GM08714 (cell line): ENCODE results near the gene SLC6A2.

Experiments used
- H3K4me3 ChIP-seq: fragments of 200-500 bp; sonication (Bioruptor generic); 2 replicates; pipeline ENCODE4 v1.5.1; 2014; ENCODE audit warnings: mild to moderate bottlenecking, low read length, inconsistent platforms
- ZNF274 ChIP-seq: IDR thresholded peaks from 2 replicates; pipeline ENCODE4 v1.6.1; 2012; ENCODE audit warnings: mild to moderate bottlenecking, low read depth, low read length

SLC6A2 gene

DNA sequence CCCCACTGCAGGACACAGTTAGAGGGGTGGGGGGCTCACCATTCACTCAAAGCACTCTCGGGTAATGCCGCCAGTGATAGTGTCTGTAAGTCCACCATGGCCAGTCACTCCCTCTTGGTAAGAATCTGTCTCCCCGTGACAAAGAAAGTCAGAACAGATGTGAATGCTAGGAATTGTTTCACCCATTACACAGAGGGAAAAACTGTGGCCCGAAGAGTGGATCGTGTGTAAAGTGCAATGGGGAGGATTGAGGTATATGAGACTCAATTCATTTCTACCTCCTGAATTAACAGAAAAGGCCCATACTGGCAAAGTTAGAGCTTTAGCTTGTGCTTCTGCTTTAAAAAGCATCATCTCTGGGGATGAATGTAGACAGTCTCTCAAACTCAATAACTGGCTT, 17.5 kb upstream of the SLC6A2 start:
- H3K4me3 ChIP-seq, result no peak overlapping the region
- TF ChIP-seq ZNF274, result no peak

DNA sequence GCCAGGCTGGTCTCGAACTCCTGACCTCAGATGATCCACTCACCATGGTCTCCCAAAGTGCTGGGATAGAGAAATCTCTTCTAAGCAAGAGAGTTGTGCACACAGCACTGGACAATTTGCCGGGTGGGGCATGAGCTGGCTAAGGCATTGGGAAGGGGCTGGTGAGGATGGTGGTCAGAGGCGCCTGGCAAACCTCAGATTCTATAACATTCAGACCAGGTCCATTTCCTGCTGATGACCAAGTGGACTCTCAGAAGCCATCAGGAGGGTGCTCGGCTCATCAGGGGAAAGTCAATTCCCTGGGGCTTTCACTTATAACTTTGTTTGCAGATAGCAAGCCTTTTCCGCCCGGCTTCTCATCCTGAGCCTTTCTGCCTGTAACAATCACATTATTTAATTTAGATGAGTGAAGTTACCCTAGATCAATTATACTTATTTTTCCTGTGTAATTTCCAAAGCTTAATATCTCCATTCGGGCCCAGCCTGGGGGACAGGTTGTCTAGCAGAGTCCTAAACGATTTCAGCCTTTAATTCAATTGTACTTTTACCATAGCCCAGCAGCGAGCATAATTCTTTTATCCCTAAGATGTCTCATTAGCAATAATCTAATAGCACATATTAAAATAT, 15.0 kb upstream of the SLC6A2 start:
- no peak for TF ChIP-seq ZNF274
- no peak overlapping the region for H3K4me3 ChIP-seq

DNA sequence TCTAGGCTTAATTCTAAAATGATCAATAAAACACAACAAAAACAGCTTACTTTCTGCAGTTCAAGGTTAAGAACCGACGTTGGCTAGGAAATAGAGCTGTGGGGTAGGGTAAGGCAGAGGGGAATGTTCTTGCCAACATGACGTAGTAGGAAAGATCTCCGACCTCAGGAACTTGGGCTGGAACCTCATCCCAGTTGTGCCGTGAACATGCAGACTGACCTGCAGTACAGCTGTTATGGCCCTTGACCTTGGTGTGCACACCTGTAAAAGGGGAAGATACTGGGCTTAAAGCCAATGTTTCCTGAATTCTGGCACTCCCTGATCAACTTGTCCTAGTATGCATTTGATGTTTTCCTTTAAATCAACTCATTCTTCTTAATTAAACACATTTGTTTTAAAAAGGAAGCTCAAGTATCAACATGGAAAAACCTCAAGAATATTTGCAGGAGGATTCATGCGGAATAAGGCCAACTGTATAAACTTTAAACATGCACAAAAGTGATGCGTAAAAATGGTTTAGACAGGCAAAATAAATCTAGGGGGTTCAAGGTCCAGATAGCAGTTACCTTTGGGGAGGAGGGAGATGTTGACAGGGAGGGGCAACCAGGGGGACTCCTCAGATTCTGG, 14.2 kb upstream of the SLC6A2 start:
- H3K4me3 ChIP-seq, result no peak overlapping the region
- no peak for TF ChIP-seq ZNF274

DNA sequence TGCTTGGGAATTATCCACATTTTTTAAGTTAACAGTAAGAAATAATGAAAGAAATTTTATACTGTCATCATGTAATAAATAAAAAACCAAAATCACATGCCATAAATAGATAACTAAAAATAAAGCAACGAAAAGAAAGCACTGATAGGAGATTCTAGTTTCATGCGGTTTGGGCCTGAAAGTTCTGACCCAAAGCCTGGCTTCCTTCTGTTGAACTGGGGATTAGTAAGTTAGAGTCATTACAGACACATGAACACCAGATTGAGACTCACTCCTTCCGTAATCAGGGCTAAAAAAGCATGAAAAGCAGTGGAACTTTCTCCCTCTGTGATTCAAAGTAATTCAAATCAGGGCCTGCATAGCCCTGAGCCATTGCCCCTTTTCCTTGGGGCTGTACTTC, 13.2 kb upstream of the SLC6A2 start:
- TF ChIP-seq ZNF274, result no peak
- no peak overlapping the region for H3K4me3 ChIP-seq

DNA sequence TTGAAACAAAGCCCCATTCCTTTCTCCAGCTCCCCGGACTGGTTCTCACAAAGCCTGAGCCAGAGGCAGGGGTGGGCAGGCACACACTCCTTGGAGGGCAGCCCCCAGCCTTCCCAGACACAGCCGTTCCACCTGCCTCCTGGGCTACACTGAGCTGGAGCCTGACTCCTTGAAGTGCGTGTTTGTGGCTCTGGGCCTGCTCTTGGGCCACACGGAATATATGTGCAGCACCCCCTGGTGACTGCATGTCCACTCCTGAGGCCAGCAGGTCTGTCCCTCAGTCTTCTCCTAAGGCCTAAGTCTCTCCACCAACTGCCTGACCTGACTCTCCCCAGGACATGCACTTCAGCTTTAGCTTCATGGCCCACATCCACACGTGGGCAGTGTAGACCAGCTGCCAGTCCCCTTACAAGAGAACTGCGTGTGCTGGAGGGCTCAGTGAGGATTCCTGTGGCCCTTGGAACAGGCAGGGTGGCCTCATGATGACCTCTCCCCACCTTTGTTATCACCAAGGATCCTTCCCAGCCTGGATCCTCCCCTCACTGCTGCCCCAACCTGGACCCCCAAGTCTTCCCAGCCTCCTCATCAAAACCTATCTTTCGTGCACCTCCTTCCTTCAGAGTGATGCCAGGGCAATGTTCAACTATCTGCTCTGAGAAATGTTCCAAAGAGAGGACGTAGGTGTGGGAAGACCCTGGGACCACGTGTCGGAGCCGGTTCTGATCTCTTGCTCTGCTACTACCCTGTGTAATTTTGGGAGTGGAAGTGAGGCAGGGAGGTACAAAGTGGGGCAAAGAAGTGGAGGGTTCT, 12.4 kb upstream of the SLC6A2 start:
- no peak overlapping the region for H3K4me3 ChIP-seq
- no peak for TF ChIP-seq ZNF274

DNA sequence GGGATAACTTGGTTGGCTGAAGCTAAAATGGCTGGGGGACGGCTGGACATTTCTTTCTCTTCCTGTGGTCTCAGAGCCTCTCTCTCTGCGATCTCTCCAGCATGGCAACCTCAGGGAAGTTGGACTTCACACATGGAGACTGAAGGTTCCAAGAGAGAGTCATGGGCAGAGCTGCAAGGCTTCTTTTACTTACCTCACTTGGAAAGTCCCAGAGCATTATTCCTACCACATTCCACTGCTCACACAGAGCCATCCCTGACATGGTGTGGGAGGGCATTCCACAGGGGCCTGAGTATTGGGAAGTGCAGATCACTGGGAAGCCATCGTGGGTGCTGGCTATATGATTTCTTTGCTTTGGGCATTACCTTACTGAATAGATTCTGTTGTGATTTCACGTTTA, 9.8 kb upstream of the SLC6A2 start:
- TF ChIP-seq ZNF274, result no peak
- H3K4me3 ChIP-seq, result no peak overlapping the region

DNA sequence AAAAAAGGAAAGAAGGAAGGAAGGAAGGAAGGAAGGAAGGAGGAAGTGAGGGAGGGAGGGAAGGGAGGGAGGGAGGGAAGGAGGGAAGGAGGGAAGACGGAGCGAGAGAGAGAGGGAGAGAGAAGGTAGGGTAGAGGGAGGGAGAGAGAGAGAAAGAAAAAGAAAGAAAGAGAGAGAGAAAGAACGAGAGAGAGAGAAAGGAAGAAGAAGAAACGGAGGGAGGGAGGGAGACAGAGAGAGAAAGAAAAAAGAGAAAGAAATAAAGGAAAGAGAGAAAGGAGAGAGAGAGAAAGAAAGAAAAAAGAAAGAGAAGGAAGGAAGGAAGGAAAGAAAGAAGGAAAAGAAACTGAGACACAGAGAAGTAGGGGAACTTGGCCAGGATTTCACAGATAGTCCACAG, 8.4 kb upstream of the SLC6A2 start:
- TF ChIP-seq ZNF274, result no peak
- H3K4me3 ChIP-seq, result no peak overlapping the region

DNA sequence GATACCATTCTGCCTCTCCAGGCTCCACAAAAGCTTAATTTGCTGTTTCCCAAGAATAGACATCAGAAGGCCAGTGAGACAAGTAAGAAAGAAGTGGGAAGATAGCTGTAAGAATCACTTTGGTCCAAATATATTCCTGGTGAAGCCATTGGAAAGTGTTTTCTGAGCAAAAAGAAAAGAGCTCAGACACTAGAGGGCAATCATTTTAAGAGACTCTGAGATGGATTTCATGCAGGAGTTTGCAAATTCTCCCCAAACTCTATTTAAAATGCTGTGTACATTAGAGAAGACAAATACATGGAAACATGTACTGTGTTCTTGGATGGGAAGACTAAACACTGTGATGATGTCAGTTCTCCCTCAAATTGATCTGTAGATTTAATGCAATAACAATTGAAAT, 8.0 kb upstream of the SLC6A2 start:
- no peak overlapping the region for H3K4me3 ChIP-seq
- TF ChIP-seq ZNF274, result no peak

DNA sequence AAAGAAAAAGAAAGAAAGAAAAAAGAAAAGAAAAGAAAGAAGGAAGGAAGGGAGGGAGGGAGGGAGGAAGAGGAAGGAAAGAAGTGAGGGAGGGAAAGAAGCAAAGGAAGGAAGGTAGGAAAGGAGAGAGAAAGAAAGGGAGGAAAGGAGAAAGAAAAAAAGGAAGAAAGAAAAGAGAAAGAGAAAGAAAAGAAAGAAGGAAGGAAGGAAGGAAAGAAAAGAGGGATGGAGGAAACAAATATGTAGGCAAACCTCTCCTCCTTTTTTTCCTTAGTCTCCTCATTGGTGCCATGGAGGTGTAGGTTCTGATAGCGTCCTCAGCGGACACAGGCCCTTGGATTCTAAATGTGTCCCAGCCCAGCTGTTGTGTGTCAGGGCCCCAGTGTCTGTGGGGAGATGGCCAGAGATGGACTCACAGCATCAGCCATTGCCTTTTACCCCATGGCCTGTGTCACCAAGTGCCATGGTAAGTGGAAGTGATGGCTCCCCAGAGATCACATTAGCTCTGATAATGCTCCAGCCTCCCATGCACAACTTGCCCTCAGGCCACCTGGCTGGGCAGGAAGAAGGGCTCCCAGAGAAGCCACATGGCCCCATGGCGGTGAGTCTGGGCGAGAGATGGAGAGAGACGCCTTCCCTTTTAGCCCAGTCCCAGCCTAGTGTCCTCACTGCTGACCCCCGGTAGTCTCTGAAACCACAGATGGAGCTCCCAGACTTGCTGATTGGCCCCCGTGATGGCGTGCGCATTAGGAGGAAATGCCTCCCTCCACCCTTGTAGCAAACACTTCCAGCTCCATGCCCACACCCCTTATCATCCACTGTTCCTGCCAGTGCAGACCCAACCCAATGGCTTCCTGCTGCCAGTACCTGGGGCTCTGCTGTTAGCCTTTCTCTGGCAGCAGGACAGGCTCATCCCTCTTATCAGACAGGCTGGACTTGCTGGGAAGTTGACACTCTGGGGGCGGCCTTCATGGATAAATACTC, 3.7 kb upstream of the SLC6A2 start:
- TF ChIP-seq ZNF274, result no peak
- H3K4me3 ChIP-seq, result no peak overlapping the region

DNA sequence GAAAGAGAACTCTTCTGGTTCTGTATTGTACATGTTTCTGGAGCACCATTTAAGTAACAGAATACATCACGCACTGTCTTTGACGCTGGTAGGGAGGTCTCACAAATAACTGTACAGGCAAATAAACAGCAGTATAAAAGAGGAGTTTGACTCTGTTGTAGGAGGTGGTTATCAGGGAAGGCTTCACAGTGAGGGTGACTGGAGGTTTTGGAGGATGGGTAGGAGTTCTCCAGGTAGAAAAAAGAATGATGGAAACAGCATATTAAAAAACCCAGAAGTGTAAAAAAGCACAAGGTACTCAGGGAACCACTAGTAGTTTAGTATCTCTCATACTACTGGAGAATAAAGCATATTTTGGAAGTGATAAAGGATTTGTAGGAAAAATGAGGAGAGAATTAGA, 2.7 kb upstream of the SLC6A2 start:
- no peak overlapping the region for H3K4me3 ChIP-seq
- no peak for TF ChIP-seq ZNF274

DNA sequence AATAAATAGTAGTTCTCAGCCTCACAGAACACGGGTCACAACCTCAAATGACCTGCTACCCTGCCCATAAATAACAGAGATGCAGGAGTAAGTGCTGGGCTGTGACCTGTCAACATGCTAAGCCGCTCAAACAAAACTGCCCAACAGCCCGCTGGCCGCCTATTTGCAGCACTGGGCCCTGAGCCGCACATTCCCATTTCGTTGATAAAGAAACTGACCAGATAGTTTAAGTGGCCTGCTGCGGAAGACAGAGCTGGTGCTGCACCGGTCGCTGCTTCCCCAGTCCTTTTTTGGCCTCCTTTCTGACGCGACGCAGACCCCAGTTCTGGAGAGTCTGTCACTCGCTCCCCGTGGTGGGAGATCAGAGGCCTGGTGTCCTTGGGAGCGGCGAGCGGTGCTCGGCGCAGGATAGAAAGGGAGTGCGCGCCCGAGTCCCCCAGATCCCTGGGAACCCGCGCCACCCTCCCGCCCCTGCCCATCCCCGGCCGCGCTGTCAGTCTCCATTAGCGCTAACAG, 349 bp upstream of the SLC6A2 start:
- TF ChIP-seq ZNF274, result no peak
- H3K4me3 ChIP-seq, result no peak overlapping the region

DNA sequence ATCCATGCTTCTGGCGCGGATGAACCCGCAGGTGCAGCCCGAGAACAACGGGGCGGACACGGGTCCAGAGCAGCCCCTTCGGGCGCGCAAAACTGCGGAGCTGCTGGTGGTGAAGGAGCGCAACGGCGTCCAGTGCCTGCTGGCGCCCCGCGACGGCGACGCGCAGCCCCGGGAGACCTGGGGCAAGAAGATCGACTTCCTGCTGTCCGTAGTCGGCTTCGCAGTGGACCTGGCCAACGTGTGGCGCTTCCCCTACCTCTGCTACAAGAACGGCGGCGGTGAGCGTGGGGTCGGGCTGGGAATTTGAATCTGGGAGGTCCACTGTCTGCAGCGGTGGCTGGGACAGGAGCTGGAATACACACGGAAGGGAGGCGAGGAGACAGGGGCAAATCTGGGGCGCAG, 904 bp downstream of the SLC6A2 start:
- no peak for TF ChIP-seq ZNF274
- H3K4me3 ChIP-seq, result no peak overlapping the region

DNA sequence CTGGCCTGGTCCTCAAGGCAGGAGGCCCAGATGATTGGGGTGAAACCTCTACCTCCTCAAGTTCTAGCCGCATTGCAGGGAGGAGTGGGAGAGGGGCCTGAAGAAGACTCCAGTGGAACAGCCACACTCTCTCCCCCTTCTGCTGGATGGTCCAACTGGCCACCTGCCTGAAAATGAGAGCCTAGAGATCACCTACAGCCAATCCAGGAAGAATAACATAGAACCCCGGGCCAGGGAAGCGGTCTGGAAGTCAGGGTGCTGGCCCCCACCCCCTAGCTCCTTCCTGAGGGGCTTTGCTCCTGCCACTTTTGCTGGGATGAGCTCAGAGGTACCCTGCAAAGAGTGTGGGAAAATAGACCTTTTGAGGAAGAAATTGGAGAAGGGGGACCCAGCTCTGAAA, 1.8 kb downstream of the SLC6A2 start:
- no peak overlapping the region for H3K4me3 ChIP-seq
- TF ChIP-seq ZNF274, result no peak

DNA sequence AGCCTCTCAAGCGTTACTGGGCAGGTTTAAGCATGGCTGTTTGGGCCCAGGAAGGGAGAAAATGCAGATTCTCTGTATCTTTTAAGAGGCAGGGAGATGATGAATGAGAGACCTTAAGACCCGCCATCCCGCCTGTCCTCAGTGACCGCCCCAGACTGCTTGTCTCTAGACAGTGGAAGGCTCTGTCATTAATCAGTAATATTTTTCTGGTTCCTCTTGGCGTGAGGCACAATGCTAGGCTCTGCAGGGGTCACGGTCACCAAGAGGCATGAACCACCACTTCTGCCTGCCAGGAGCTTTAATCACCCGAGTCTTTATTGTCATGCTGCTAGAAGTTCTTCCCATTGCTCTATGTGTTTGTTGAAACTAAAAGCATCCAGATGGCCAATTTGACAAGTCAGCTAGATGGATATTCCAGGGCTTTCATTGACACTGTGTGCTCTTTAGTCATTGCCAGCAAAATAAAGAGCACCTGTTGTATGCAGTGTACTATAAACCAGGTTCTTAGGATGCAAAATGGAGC, 3.2 kb downstream of the SLC6A2 start:
- no peak for TF ChIP-seq ZNF274
- no peak overlapping the region for H3K4me3 ChIP-seq
